ENCODE results near the gene DIAPH3. TPM values are rescaled to one million over a fixed set of nuclear protein-coding genes. Genes with fewer than 3 reads are reported as not detected.

DIAPH3 gene
- total and polyA plus RNA-seq, 2 donors (not counting 1 experiment from before 2014, with no cell fraction given), result 0.03 to 0.10 TPM

GRCh38 chr13:59690857-59691500, 472.7 kb downstream of the DIAPH3 start:
- no peak overlapping the region for H3K9ac ChIP-seq (ENCODE audit: low read length)
- no peak for ATAC-seq (ENCODE audit: low read depth)
- Mint-ChIP-seq H3K4me1 (no peaks in the 10 kb centered on the region), H3K9me3 (ENCODE audit: insufficient read depth) (no peaks in the 10 kb centered on the region), H3K27me3 (no peaks in the 10 kb centered on the region), H3K4me3 (no peak overlapping the region), H3K27ac (no peak overlapping the region)
- WGBS (ENCODE audit: insufficient coverage), result 100% methylated on average over 1 of the region's 1 CpG
- H3K4me2 ChIP-seq (replicated peaks; ENCODE audit: low read depth, low read length, poor library complexity, severe bottlenecking), result no peak overlapping the region
- TF ChIP-seq CTCF (IDR thresholded peaks at IDR 0.05) (no peak), EZH2 (IDR thresholded peaks at IDR 0.05; ENCODE audit: borderline replicate concordance, insufficient read depth, low read depth, low read length, poor library complexity, severe bottlenecking) (no peak)
- H3K4me1 ChIP-seq (ENCODE audit: control insufficient read depth in 2 of 2, insufficient read depth in 2 of 2, low read length in 2 of 2), result no peaks in the 10 kb centered on the region
- H3K79me2 ChIP-seq (ENCODE audit: control insufficient read depth, insufficient read depth, low read length), result no peaks in the 10 kb centered on the region
- no peak overlapping the region for H3K4me3 ChIP-seq (ENCODE audit: control extremely low read depth in 1 of 5, extremely low read depth in 1 of 5, insufficient read depth in 1 of 5, low read depth in 2 of 5, low read length in 4 of 5)
- H2AFZ ChIP-seq (ENCODE audit: insufficient read depth, low read depth, low read length, poor library complexity, severe bottlenecking), result no peak overlapping the region
- intact Hi-C loops (cut with micrococcal nuclease), result no loop called here
- H3K36me3 ChIP-seq (replicated peaks in 1 of 2; ENCODE audit: control extremely low read depth in 1 of 2, control insufficient read depth in 1 of 2, extremely low read depth in 1 of 2, insufficient read depth in 2 of 2, low read length in 1 of 2), result no peaks in the 10 kb centered on the region
- H4K20me1 ChIP-seq (ENCODE audit: control insufficient read depth, insufficient read depth, low read length, poor library complexity, severe bottlenecking), result no peaks in the 10 kb centered on the region
- no peak for DNase-seq
- POLR2A ChIA-PET, result no interaction called here
- CTCF ChIA-PET, result no interaction called here
- no peaks in the 10 kb centered on the region for H3K27me3 ChIP-seq (replicated peaks in 1 of 4; ENCODE audit: control extremely low read depth in 1 of 4, control insufficient read depth in 3 of 4, insufficient read depth in 4 of 4, low read length in 3 of 4)
- no peaks in the 10 kb centered on the region for H3K9me3 ChIP-seq (ENCODE audit: control extremely low read depth in 1 of 3, control insufficient read depth in 2 of 3, insufficient read depth in 1 of 3, low read length in 2 of 3)
- H3K27ac ChIP-seq (ENCODE audit: low read length in 2 of 2), result no peak overlapping the region

- CTCF ChIA-PET, result interaction anchor here (0.6 to 1.1 kb wide), 2 partner anchors 9 to 11 kb away, joined by 3 to 4 read pairs; no protein-coding TSS in a partner anchor
- no peak for TF ChIP-seq CTCF (IDR thresholded peaks at IDR 0.05)
- TF ChIP-seq EZH2 (IDR thresholded peaks at IDR 0.05; ENCODE audit: borderline replicate concordance, insufficient read depth, low read depth, low read length, poor library complexity, severe bottlenecking), result no peak
- Histone ChIP-seq H3K9me3 (ENCODE audit: control extremely low read depth in 1 of 3, control insufficient read depth in 2 of 3, insufficient read depth in 1 of 3, low read length in 2 of 3) (no peaks in the 10 kb centered on the region), H3K4me2 (replicated peaks; ENCODE audit: low read depth, low read length, poor library complexity, severe bottlenecking) (no peak overlapping the region), H3K79me2 (ENCODE audit: control insufficient read depth, insufficient read depth, low read length) (no peaks in the 10 kb centered on the region), H3K36me3 (replicated peaks in 1 of 2; ENCODE audit: control extremely low read depth in 1 of 2, control insufficient read depth in 1 of 2, extremely low read depth in 1 of 2, insufficient read depth in 2 of 2, low read length in 1 of 2) (no peaks in the 10 kb centered on the region), H3K9ac (ENCODE audit: low read length) (no peak overlapping the region), H4K20me1 (ENCODE audit: control insufficient read depth, insufficient read depth, low read length, poor library complexity, severe bottlenecking) (no peaks in the 10 kb centered on the region), H3K4me3 (ENCODE audit: control extremely low read depth in 1 of 5, extremely low read depth in 1 of 5, insufficient read depth in 1 of 5, low read depth in 2 of 5, low read length in 4 of 5) (no peak overlapping the region), H2AFZ (ENCODE audit: insufficient read depth, low read depth, low read length, poor library complexity, severe bottlenecking) (no peak overlapping the region), H3K4me1 (ENCODE audit: control insufficient read depth in 2 of 2, insufficient read depth in 2 of 2, low read length in 2 of 2) (no peaks in the 10 kb centered on the region), H3K27me3 (replicated peaks in 1 of 4; ENCODE audit: control extremely low read depth in 1 of 4, control insufficient read depth in 3 of 4, insufficient read depth in 4 of 4, low read length in 3 of 4) (no peaks in the 10 kb centered on the region), H3K27ac (ENCODE audit: low read length in 2 of 2) (no peak overlapping the region)
- Mint-ChIP-seq H3K4me1 (no peaks in the 10 kb centered on the region), H3K27me3 (no peaks in the 10 kb centered on the region), H3K4me3 (no peak overlapping the region), H3K9me3 (ENCODE audit: insufficient read depth) (no peaks in the 10 kb centered on the region), H3K27ac (no peak overlapping the region)
- WGBS (ENCODE audit: insufficient coverage), result no CpG with 5 or more reads among the region's 4 CpGs
- ATAC-seq (ENCODE audit: low read depth) (no peak), DNase-seq (no peak)
- POLR2A ChIA-PET, result no interaction called here
- intact Hi-C loops (cut with micrococcal nuclease), result no loop called here
Measured at GRCh38 chr13:59689057-59689456, 474.7 kb downstream of the DIAPH3 start.
